Measurements from ENCODE around the gene SHC4.

The SHC4 gene

GRCh38 chr15:48795901-48796300 is 167.8 kb downstream of the SHC4 start:
- no peak for DNase-seq (ENCODE audit: low read depth)

DNA sequence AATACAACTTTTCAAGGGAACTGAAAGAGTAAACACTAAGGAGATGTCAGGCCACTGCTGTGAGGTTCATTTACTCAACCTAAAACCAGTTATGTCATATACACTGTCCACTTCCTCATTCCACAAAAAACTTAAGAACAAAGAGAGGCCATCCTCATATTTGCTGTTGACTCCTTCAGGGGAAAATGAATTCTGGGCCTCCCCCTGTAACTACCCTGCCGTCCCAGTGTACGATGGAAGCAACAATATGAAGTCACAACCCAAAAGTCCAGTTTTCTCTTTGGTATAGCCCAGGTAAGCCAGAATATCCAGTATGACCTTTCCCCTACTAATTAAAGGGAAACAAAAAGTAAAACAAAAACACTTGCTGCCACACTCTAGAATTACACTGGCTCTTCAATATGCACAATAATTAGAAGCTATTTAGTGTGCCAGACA is 169.0 kb downstream of the SHC4 start:
- no peak for DNase-seq (ENCODE audit: low read depth)

DNA sequence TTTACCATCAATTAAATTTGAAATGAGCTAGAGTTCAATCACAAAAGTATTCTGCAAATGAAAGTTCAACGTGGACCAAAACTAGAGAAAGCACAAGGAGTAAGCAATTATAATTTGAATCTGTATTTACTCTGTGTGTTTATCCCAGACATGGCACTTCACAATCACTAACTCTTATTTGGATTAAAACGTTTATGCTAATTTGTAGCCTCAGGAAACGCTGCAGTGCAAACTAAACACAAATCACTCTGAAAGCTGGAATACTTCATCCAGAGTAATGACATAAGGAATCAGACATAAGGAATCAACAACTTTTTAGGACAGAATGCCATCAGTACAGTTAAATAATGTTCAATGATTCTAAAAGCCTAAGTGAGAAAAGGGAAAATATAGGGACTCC is 171.3 kb downstream of the SHC4 start:
- DNase-seq (ENCODE audit: low read depth) = no peak

GRCh38 chr15:48790466-48791115 is 173.1 kb downstream of the SHC4 start:
- peak; percentile 62 for DNase-seq (ENCODE audit: low read depth)

- DNase-seq (ENCODE audit: low read depth) = no peak
These were observed 178.0 kb downstream of the SHC4 start for GRCh38 chr15:48785712-48786111.

- no peak for DNase-seq (ENCODE audit: low read depth)
These were observed 178.5 kb downstream of the SHC4 start for GRCh38 chr15:48785195-48785594.

DNA sequence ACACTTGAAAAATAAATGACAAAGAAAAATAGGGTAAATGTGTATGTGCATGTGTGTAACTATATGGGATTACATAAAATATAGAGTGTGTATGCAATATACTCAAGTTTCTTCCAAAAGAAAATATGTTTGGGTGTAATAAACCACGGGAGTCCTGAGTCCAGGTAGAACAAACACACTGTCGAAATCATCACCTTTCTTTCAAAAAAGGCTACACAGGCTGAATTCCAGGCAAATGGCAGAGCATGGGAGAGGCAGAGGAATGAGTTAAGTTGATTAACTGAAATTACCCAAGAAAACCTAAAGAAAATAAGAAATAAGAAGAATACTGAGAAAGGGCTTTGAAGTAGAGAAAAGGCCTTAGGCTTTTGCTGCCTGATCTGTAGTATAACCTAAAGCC is 179.0 kb downstream of the SHC4 start:
- no peak for DNase-seq (ENCODE audit: low read depth)

DNA sequence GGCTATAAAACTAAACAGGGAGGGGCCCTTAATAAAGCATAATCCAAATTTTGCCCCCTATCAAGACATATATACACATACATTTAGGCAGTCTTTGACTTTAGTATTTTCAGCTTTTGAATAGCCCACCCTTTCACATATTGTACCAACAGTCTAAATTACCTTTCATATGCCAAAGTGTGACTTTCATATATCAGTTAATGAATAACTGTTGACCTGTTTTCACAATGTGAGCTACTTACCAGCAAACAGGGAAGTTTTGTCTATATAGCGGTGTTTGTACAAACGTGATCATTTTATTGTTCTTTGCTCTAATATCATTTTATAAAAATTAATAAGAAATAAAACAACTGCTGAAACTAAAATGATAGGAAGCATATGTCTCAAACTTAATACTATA is 180.8 kb downstream of the SHC4 start:
- no peak for DNase-seq (ENCODE audit: low read depth)

GRCh38 chr15:48781481-48782081 is 182.1 kb downstream of the SHC4 start:
- no peak for DNase-seq (ENCODE audit: low read depth)

GRCh38 chr15:48781017-48781416 is 182.7 kb downstream of the SHC4 start:
- no peak for DNase-seq (ENCODE audit: low read depth)

- DNase-seq (ENCODE audit: low read depth) = no peak
These were observed 185.4 kb downstream of the SHC4 start for GRCh38 chr15:48778331-48778730.

- no peak for DNase-seq (ENCODE audit: low read depth)
These were observed 185.9 kb downstream of the SHC4 start for GRCh38 chr15:48777645-48778330.

GRCh38 chr15:48775546-48775945 is 188.2 kb downstream of the SHC4 start:
- peak; percentile 70 for DNase-seq (ENCODE audit: low read depth)

DNA sequence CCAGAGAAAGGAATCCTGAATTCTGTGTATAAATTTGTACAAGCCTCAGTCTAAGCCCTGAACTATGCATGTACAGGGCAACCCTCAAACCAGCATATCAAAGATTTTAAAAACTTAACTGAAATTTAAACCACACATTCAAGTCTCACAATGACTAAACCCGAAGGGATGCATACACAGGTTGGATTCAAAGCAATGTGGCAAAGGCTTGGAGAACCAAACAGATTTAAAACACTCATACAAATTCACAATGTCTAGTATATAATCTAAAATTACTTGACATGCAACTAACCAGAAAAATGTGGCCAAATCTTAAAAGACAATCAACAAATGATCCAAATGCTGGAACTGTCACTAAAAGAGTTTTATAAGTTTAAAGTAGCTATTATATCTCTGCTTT is 189.2 kb downstream of the SHC4 start:
- peak; percentile 71 for DNase-seq (ENCODE audit: low read depth)

Data from ELR (cell line).